CD4-positive, alpha-beta memory T cell (primary cell): ENCODE results near the gene MBIP. TPM values are rescaled to one million over a fixed set of nuclear protein-coding genes. Genes with fewer than 3 reads are reported as not detected.

Experiments used
- CTCF ChIA-PET: fragments of 350-600 bp; sonication (Branson Sonifier 250); formaldehyde crosslinking; loops from one replicate; lab custom pipeline; 2021; ENCODE audit warnings: inconsistent platforms; ENCODE audit not compliant: partially characterized antibody; lab: Charles Lee
- POLR2A ChIA-PET: fragments of 350-600 bp; sonication (Branson Sonifier 250); formaldehyde crosslinking; loops from one replicate; lab custom pipeline; 2021; ENCODE audit not compliant: partially characterized antibody; lab: Charles Lee
- DNase-seq, 5 donors: peaks; one replicate each; pipeline versions ENCODE4 v3.0.0 to v3.0.0-alpha.2; 2020 to 2022; ENCODE audit warnings: mixed read lengths in 1 of 5
- H3K27ac ChIP-seq: one replicate; pipeline ENCODE4 v1.7.0; 2013; ENCODE audit warnings: low read depth, low read length
- H3K27me3 ChIP-seq: 2 replicates; pipeline ENCODE4 v1.7.0; 2013; ENCODE audit warnings: mild to moderate bottlenecking, low read length, moderate library complexity; ENCODE audit not compliant: insufficient read depth
- H3K36me3 ChIP-seq: 2 replicates; pipeline ENCODE4 v1.7.0; 2013; ENCODE audit warnings: mild to moderate bottlenecking, low read length, moderate library complexity; ENCODE audit not compliant: insufficient read depth
- H3K4me1 ChIP-seq: 2 replicates; pipeline ENCODE4 v1.7.0; 2013; ENCODE audit warnings: mild to moderate bottlenecking, low read length, moderate library complexity; ENCODE audit not compliant: insufficient read depth
- H3K4me3 ChIP-seq, 2 donors: one replicate each; pipeline ENCODE4 v1.7.0; 2013; ENCODE audit warnings: low read length in 2 of 2, mild to moderate bottlenecking in 1 of 2
- H3K9me3 ChIP-seq, 2 donors: one replicate each; pipeline ENCODE4 v1.7.0; 2013; ENCODE audit warnings: low read length in 2 of 2, control low read depth in 1 of 2; ENCODE audit not compliant: control insufficient read depth in 1 of 2
- H3K27ac Mint-ChIP-seq, 7 donors: one replicate each; pipeline ENCODE4 v1.8.0; 2020 to 2021; ENCODE audit warnings: mixed read lengths in 7 of 7, mild to moderate bottlenecking in 6 of 7, inconsistent platforms in 3 of 7, moderate library complexity in 3 of 7
- H3K27me3 Mint-ChIP-seq, 2 donors: one replicate each; pipeline ENCODE4 v1.8.0; 2020 to 2021; ENCODE audit warnings: mixed read lengths in 2 of 2
- H3K36me3 Mint-ChIP-seq, 2 donors: one replicate each; pipeline ENCODE4 v1.8.0; 2020 to 2021; ENCODE audit warnings: mixed read lengths in 2 of 2, inconsistent platforms in 1 of 2, mild to moderate bottlenecking in 1 of 2
- H3K4me1 Mint-ChIP-seq, 4 donors: one replicate each; pipeline ENCODE4 v1.8.0; 2020 to 2021; ENCODE audit warnings: mixed read lengths in 4 of 4, mild to moderate bottlenecking in 1 of 4
- H3K4me3 Mint-ChIP-seq, 8 donors: one replicate each; pipeline ENCODE4 v1.8.0; 2020 to 2021; ENCODE audit warnings: mixed read lengths in 8 of 8, mild to moderate bottlenecking in 7 of 8, moderate library complexity in 6 of 8, inconsistent platforms in 3 of 8
- H3K9me3 Mint-ChIP-seq, 8 donors: one replicate each; pipeline ENCODE4 v1.8.0; 2020 to 2021; ENCODE audit warnings: mixed read lengths in 8 of 8, mild to moderate bottlenecking in 5 of 8, inconsistent platforms in 3 of 8, moderate library complexity in 1 of 8
- intact Hi-C: fragments of 100-400 bp; cut with micrococcal nuclease; formaldehyde crosslinking; loops from one replicate; pipeline ENCODE4 v1.15.1; 2023
- polyA plus RNA-seq, 2 donors: library from polyadenylated mRNA; unstranded; fragments of 300-500 nt; fragmentation: Illumina TruSeq; gene quantifications; one replicate each; pipeline ENCODE4 v1.2.3, GENCODE V29; 2021
- total RNA-seq, 2 experiments: library from RNA; stranded (reverse); gene quantifications; one replicate each; pipeline ENCODE4 v1.2.3, GENCODE V29; 2021

The MBIP gene
- total and polyA plus RNA-seq, 4 experiments from 2014 or later, result 16.7 to 25.6 (median 19.8) TPM

DNA sequence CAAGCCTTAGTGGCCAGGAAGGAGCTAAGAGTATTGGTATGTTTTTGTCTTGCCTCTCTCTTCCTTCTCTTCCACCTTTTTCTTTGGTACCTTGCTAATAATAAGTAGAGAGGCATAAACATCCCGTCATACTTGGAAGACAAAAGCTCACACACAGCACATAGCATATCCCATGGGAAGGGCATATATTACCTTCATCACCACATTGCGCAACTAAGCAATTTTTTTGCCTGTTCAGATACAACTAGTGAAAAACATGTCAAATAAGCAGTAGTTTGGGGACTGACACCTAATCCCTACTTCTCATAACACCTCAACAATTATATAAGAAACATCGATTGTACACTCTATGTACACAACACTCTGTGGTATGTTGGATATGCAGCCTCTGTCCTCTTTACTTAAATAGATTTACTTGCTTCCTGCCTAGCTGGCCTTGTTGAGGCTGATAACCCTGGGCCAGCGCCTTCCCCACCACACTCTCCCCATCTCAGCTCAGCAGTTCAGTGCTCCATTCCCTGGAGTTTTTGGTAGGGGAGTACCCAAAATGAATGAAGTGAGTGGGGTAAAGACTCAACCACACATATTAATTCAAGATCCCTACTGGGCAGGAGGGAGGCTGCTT, 35.4 kb downstream of the MBIP start:
- no peak overlapping the region for H3K27ac ChIP-seq
- H3K9me3 ChIP-seq, result no peaks in the 10 kb centered on the region
- no peaks in the 10 kb centered on the region for H3K36me3 Mint-ChIP-seq
- H3K36me3 ChIP-seq, result no peaks in the 10 kb centered on the region
- H3K4me3 Mint-ChIP-seq, result no peak overlapping the region
- peaks cover 0 to 2% (median 0%) of the 10 kb centered on the region in 8 donors for H3K9me3 Mint-ChIP-seq
- no peak overlapping the region for H3K27ac Mint-ChIP-seq
- H3K27me3 ChIP-seq, result no peaks in the 10 kb centered on the region
- intact Hi-C loops, result no loop called here
- peaks cover 14 to 22% of the 10 kb centered on the region in 2 donors for H3K27me3 Mint-ChIP-seq
- no peak overlapping the region for H3K4me3 ChIP-seq
- H3K4me1 Mint-ChIP-seq, result peaks cover 0 to 4% (median 0%) of the 10 kb centered on the region in 4 donors
- DNase-seq, result no peak
- ChIA-PET POLR2A (no interaction called here), CTCF (interaction anchor here (1.0 kb wide), 1 partner anchor 9 kb away, joined by 3 read pairs; no protein-coding TSS in a partner anchor)
- H3K4me1 ChIP-seq, result no peaks in the 10 kb centered on the region

DNA sequence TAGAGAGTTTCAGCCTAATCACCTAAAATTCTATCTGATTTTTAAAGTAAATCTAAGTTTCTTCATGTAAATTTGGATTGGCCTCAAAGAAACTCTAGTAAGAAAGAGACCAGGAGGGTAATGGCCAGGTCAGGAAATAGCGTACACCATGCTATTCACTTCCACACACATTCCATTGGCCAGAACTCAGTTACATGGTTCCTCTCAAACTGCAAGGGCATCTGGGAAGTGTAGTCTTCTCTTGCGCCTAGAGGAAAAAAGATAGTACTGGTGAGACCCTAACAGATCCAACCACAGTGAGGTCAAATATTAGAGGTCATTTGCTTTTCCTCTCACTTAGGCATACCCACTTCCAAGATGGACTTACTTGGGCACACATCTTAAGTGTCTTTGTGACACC, 39.1 kb downstream of the MBIP start:
- no peak overlapping the region for H3K27ac Mint-ChIP-seq
- H3K9me3 Mint-ChIP-seq, result peaks cover 0 to 2% (median 0%) of the 10 kb centered on the region in 8 donors
- ChIA-PET POLR2A (no interaction called here), CTCF (no interaction called here)
- peaks cover 12 to 28% of the 10 kb centered on the region in 2 donors for H3K27me3 Mint-ChIP-seq
- DNase-seq, result no peak
- Histone ChIP-seq H3K27me3 (no peaks in the 10 kb centered on the region), H3K4me3 (no peak overlapping the region), H3K27ac (no peak overlapping the region), H3K4me1 (no peaks in the 10 kb centered on the region), H3K36me3 (no peaks in the 10 kb centered on the region), H3K9me3 (no peaks in the 10 kb centered on the region)
- no peak overlapping the region for H3K4me3 Mint-ChIP-seq
- peaks cover 0 to 4% (median 0%) of the 10 kb centered on the region in 4 donors for H3K4me1 Mint-ChIP-seq
- no peaks in the 10 kb centered on the region for H3K36me3 Mint-ChIP-seq
- intact Hi-C loops, result no loop called here

DNA sequence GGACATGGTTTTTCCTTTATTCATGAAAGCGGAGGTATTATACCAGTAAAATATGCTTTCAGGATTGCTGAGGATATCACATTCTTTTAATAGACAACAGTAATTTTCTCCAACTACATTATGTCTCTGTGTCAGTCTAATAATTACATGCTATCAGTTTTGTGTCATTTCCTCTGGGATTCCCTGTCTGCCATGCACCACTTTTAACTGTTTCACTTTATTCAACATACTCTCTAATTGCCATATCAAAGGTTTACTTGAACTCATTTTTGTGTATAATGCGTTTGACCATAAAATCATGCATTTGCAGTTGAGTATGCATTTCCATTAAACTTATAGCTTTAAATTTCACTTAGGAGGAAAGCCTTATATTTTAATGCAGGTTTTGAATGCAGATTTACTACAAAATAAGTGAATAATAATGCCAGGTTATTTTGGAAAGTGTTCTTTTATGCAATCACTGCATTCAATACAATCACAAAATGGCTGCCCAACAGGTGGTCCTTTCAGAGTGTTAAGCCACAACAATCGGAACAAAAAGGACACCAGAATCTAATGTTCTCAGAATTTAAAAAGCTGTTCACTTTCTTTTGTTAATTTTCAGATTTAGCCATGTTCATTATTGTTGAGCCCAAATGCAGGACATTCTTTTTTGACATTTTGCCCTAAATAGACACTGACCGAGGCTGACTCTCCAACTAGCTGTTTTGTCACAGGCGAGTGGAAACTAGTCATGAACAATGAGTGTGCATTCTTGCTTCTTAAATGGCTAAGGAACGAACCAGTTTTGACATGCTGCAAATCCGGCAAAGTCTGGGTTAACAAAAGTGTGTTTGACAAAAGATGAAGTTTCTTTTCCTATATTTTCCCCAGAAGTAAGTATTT, 40.9 kb downstream of the MBIP start:
- no peak overlapping the region for H3K27ac Mint-ChIP-seq
- Histone ChIP-seq H3K27me3 (no peaks in the 10 kb centered on the region), H3K27ac (no peak overlapping the region), H3K4me3 (no peak overlapping the region), H3K9me3 (no peaks in the 10 kb centered on the region), H3K36me3 (no peaks in the 10 kb centered on the region), H3K4me1 (no peaks in the 10 kb centered on the region)
- DNase-seq, result no peak
- H3K36me3 Mint-ChIP-seq, result no peaks in the 10 kb centered on the region
- no peak overlapping the region for H3K4me3 Mint-ChIP-seq
- intact Hi-C loops, result no loop called here
- H3K9me3 Mint-ChIP-seq, result peaks cover 0 to 2% (median 0%) of the 10 kb centered on the region in 8 donors
- peaks cover 7 to 22% of the 10 kb centered on the region in 2 donors for H3K27me3 Mint-ChIP-seq
- H3K4me1 Mint-ChIP-seq, result peaks cover 0 to 4% (median 0%) of the 10 kb centered on the region in 4 donors
- POLR2A ChIA-PET, result no interaction called here
- CTCF ChIA-PET, result no interaction called here

DNA sequence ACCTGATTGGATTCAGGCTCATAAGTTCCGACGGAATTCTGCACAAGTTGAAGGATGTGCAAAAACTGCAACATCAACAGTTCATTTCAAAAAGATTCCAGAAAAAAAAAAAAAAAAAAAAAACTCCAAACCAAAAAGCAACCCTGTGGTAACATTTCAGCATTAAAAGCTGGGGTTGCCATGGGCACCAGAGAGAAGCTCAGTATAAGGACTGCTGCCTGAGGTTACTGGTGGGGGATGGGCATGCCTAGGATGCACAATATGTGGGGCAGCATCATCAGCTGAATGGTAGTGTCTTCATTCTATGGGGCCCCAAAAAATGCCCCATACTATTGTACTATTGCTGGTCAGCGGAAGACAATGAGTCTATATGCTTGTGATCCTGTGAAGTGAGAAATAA, 44.7 kb downstream of the MBIP start:
- Histone ChIP-seq H3K27me3 (peaks cover 4% of the 10 kb centered on the region), H3K27ac (no peak overlapping the region), H3K9me3 (no peaks in the 10 kb centered on the region), H3K4me1 (no peaks in the 10 kb centered on the region), H3K4me3 (no peak overlapping the region), H3K36me3 (no peaks in the 10 kb centered on the region)
- ChIA-PET CTCF (interaction anchor here (1.0 kb wide), 1 partner anchor 8 kb away, joined by 3 read pairs; no protein-coding TSS in a partner anchor), POLR2A (no interaction called here)
- Mint-ChIP-seq H3K27ac (no peak overlapping the region), H3K36me3 (no peaks in the 10 kb centered on the region), H3K9me3 (no peaks in the 10 kb centered on the region), H3K27me3 (peaks cover 32 to 37% of the 10 kb centered on the region in 2 donors), H3K4me1 (peaks cover 9 to 12% (median 11%) of the 10 kb centered on the region in 4 donors), H3K4me3 (no peak overlapping the region)
- DNase-seq, result no peak
- intact Hi-C loops, result no loop called here

DNA sequence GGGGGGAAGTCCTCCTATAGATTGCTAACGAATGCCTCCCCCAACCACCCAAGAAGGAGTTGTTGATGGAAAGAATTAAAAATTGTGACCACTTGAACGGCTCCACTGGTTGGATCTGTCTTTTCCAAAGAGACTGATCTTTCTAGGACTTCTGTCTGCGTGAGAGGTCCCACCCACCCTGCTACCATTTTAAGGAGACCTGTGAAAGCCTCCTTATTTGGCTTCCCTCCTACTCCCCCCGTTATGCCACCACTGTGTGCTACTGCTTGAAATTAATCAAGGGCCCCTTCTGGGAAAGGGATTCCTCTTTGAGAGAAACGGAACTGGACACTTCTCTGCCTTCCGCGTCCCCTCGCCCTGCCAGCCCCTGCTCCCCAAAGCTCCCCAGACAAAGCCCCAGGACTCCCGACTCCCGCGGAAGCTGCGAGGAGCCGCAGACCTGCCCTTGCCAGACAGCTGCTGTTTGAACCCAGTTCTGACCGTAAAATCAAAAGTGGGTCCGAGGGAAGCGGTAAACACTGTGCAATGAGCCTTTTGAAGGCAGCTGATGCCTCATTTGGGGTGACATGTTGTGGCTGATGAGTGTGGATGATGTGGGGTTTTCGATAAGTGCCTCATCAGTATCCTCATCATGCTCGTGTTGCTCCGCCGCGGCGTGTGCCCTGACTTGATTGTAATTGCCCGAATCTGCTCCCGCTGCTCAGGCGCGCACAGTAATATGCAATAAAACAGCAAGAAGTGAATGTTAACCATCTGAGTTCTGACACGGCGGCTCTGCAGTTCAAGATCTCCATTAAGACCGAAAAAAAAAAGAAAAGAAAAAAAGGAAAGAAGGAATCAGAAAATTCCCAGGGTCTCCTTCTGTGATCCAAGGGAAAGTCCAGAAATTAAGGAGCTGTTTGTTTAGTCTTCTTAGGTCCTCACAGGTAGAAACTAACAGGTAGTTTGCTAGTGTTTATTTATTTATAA, 48.2 kb downstream of the MBIP start:
- intact Hi-C loops, result no loop called here
- no peaks in the 10 kb centered on the region for H3K4me1 ChIP-seq
- peaks cover 38 to 40% of the 10 kb centered on the region in 2 donors for H3K27me3 Mint-ChIP-seq
- H3K36me3 Mint-ChIP-seq, result no peaks in the 10 kb centered on the region
- DNase-seq, result peak in 1 of 5 donors; percentile 1
- H3K9me3 Mint-ChIP-seq, result no peaks in the 10 kb centered on the region
- POLR2A ChIA-PET, result no interaction called here
- no peak overlapping the region for H3K27ac ChIP-seq
- H3K9me3 ChIP-seq, result no peaks in the 10 kb centered on the region
- CTCF ChIA-PET, result no interaction called here
- H3K27me3 ChIP-seq, result peaks cover 4% of the 10 kb centered on the region
- H3K4me3 Mint-ChIP-seq, result peak overlapping the region; percentile 40 to 85 (median 70)
- no peak overlapping the region for H3K4me3 ChIP-seq
- no peaks in the 10 kb centered on the region for H3K36me3 ChIP-seq
- peaks cover 9 to 13% (median 11%) of the 10 kb centered on the region in 4 donors for H3K4me1 Mint-ChIP-seq
- H3K27ac Mint-ChIP-seq, result no peak overlapping the region

DNA sequence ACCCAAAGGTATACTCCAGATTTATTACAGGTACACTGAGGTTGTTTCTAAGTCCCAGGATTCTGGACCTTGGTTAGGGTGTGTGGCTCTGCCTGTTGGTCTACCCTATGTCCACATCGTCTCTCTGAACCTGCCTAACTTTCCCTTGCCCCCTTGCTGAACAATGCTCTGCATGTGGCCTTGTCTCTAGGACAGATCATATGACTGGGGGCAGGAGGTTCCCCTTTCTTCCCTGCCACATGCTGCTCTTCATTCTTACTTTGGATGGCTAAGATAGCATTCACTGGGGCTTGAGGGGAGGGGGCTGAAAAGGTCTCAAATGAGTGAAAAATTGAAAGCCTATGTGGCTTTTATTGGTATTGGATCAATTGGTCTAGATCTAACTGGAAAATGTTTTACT, 49.2 kb downstream of the MBIP start:
- H3K4me1 ChIP-seq, result no peaks in the 10 kb centered on the region
- H3K27ac Mint-ChIP-seq, result no peak overlapping the region
- no peaks in the 10 kb centered on the region for H3K36me3 Mint-ChIP-seq
- H3K4me1 Mint-ChIP-seq, result peaks cover 9 to 13% (median 11%) of the 10 kb centered on the region in 4 donors
- intact Hi-C loops, result no loop called here
- CTCF ChIA-PET, result no interaction called here
- H3K27ac ChIP-seq, result no peak overlapping the region
- peaks cover 37 to 41% of the 10 kb centered on the region in 2 donors for H3K27me3 Mint-ChIP-seq
- H3K4me3 ChIP-seq, result no peak overlapping the region
- peak overlapping the region in 1 of 8 donors; percentile 27 for H3K4me3 Mint-ChIP-seq
- DNase-seq, result no peak
- POLR2A ChIA-PET, result no interaction called here
- no peaks in the 10 kb centered on the region for H3K9me3 Mint-ChIP-seq
- H3K36me3 ChIP-seq, result no peaks in the 10 kb centered on the region
- H3K27me3 ChIP-seq, result peaks cover 4% of the 10 kb centered on the region
- no peaks in the 10 kb centered on the region for H3K9me3 ChIP-seq
